A549 (cell line): Measurements from ENCODE around the gene TNK1.

Experiments
- CTCF ChIP-seq: fragments of >200 bp; sonication (Bioruptor Twin); formaldehyde crosslinking; IDR thresholded peaks from 3 replicates; pipeline ENCODE4 v1.5.1; 2016
- EP300 ChIP-seq, 2 experiments: fragments of >200 bp; sonication (Bioruptor Twin); formaldehyde crosslinking; IDR thresholded peaks; 2 replicates in 1 of 2; 3 replicates in 1 of 2; pipeline ENCODE4 v1.6.1; 2016 to 2017
- FOSL2 ChIP-seq, 2 experiments: fragments of 450-650 bp in 1 of 2; fragments of >200 bp in 1 of 2; sonication (Bioruptor Twin) in 1 of 2; formaldehyde crosslinking; IDR thresholded peaks; 2 replicates each; pipeline versions ENCODE4 v1.5.0 to v1.6.1; 2016 to 2020; ENCODE audit warnings: mild to moderate bottlenecking in 1 of 2, moderate library complexity in 1 of 2
- RFX5 ChIP-seq: fragments of 450-650 bp; IDR thresholded peaks from 2 replicates; pipeline ENCODE4 v1.7.1; 2014; ENCODE audit warnings: antibody characterized with exemption, mild to moderate bottlenecking, moderate library complexity

GRCh38 chr17:7357381-7357780, 23.5 kb upstream of the TNK1 start:
- TF ChIP-seq FOSL2 (IDR thresholded peaks at IDR 0.05) (no peak), FOSL2 (CRISPR knock-in tag; IDR thresholded peaks at IDR 0.05) (no peak), EP300 (IDR thresholded peaks at IDR 0.05) (no peak), RFX5 (no peak), CTCF (no peak)
